MV-4-11 (cell line): ENCODE measurements around the gene SLC22A4.

ENCODE experiments used
- DNase-seq: peaks from one replicate; lab custom pipeline; 2025; lab: John Stamatoyannopoulos, UW

SLC22A4 gene

GRCh38 chr5:132342291-132343180, 48.3 kb downstream of the SLC22A4 start:
- no peak for DNase-seq

GRCh38 chr5:132344775-132345514, 50.8 kb downstream of the SLC22A4 start:
- no peak for DNase-seq

- DNase-seq = no peak
These were observed 59.3 kb downstream of the SLC22A4 start for GRCh38 chr5:132353486-132353995.

DNA sequence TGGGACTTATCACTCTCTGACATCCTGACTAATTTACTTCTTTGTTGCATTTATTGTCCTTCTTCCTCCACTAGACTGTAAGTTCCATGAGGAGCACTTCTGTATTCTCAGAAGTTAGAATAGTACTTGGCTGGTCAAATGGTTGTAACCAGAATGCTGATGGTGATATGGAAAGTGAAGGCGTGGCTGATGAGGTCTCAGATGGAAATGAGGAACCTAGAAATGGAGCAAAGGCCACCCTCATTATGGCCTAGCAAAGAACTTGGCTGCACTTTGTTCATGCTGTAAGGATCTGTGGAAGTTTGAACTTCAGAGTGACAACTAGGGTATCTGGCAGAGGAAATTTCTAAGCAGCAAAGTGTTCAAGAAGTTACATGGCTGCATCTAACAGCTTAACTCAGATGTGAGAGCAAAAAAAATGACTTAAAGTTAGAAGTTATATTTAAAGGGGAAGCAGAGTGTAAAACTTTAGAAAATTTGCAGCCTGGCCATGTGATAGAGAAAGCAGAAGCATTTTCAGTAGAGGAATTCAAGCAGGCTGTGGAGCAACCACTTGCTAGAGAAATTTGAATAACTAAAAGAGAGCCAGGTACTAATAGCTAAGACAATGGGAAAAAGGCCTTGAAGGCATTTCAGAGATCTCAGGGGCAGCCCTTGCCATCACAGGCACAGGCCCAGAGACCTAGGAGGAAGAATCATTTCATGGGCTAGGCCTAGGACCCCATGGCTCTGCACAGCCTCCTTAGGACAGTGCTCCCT, 60.4 kb downstream of the SLC22A4 start:
- peak; percentile 94 for DNase-seq

DNA sequence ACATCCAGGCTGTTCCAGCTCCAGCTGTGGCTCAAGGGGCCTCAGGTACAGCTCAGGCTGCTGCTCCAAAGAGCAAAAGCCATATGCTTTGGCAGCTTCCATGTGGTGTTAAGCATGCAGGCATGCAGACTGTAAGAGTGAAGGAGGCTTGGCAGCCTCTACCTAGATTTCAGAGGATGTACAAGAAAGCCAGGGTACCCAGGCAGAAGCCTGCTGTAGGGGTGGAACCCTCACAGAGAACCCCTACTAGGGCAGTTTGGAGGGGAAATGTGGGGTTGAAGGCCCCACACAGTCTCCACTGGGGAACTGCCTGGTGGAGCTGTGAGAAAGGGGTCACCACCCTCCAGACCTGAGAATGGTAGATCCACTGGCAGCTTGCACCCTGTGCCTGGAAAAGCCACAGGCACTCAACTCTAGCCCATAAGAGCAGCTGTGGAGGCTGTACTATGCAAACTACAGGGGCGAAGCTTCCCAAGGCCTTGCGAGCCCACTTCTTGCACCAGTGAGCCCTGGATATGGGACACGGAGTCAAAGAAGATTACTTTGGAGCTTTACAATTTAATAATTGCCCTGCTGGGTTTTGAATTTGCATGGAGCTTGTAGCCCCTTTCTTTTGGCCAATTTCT, 61.1 kb downstream of the SLC22A4 start:
- no peak for DNase-seq

DNA sequence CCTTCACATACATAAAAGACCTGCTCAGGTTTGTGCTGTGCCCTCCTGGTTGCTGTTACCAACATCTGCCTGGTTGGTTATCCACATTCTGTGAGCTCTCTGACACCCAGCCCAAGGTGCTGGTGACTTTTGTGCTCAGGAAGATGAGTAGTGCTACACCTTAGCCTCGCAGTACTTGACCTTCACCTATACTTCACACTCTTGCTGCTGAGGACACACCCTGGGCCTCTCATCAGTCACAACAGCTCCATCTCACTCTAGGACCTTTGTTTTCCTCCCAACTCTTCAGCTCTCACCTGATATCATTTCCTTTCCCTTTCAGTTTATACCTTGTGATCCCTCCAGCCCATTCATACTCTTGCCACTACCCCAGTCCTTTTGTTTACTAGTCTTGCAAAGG, 64.6 kb downstream of the SLC22A4 start:
- no peak for DNase-seq

DNA sequence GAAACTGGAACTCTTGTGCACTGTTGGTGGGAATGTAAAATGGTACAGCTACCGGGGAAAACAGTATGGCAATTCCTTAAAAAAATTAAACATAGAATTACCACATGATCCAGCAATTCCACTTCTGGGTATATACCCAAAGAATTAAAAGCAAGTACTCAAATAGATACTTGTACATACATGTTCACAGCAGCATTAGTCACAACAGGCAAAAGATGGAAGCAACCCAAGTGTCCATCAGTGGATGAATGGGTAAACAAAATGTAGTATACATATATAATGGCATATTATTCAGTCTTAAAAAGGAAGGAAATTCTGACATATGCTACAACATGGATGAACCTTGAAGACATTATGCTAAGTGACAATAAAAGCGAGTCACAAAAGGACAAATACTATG, 67.9 kb downstream of the SLC22A4 start:
- DNase-seq = no peak

GRCh38 chr5:132363431-132364112, 69.4 kb downstream of the SLC22A4 start:
- DNase-seq = no peak

- peak; percentile 22 for DNase-seq
These were observed 70.1 kb downstream of the SLC22A4 start for GRCh38 chr5:132364319-132364718.

GRCh38 chr5:132365213-132365612, 71.0 kb downstream of the SLC22A4 start:
- no peak for DNase-seq

DNA sequence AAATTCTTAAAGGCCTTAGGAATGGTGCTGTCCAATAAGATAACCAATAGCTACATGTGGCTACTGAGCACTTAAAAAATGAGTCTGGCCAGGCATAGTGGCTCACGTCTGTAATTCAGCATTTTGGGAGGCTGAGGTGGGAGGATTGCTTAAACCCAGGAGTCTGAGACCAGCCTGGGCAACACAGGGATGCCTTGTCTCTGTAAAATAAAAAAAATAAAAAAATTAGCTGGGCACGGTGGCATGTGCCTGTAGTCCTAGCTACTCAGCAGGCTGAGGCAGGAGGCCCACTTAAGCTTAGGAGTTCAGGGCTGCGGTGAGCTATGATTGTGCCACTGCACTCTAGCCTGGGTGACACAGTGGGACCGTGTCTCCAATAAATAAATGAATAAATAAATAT, 74.0 kb downstream of the SLC22A4 start:
- no peak for DNase-seq

DNA sequence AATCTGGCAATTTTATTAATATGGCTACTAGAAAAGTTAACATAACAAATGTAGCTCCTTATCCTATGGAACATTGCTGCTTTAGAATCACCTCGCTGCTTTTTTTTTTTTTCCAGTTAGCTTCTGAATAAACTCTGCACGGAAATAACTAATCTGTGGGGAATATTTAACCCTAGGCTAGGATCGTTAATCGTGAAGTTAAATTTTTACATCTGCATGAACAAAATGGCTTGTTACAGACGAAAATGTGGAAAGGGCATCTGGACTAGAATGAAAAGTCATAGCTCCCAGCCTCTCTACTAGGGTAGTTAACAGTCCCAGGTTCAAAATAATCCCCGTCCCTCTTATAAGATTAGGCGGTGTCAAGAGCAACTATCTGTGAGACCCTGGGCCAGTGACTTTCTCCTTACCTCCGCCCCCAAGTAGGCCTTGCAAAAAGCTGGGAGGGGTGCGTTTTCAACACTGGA, 74.8 kb downstream of the SLC22A4 start:
- DNase-seq = no peak

DNA sequence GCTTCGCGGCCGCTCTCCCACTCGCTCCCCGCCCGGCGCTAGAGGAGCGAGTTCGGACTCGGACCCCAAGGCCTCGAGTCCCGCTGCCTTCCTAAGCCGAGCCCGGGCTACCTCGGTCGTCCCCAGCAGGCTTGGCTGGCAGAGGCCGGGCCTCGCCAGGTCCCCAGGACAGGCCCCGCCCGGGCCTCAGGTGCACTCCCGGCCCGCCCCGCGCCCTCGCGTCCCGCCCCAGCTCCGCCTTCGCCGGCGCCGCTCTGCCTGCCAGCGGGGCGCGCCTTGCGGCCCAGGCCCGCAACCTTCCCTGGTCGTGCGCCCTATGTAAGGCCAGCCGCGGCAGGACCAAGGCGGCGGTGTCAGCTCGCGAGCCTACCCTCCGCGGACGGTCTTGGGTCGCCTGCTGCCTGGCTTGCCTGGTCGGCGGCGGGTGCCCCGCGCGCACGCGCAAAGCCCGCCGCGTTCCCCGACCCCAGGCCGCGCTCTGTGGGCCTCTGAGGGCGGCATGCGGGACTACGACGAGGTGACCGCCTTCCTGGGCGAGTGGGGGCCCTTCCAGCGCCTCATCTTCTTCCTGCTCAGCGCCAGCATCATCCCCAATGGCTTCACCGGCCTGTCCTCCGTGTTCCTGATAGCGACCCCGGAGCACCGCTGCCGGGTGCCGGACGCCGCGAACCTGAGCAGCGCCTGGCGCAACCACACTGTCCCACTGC, 75.4 kb downstream of the SLC22A4 start, which contains the start of gene SLC22A5:
Gene SLC22A5, plus strand, starts transcription at position 237 of the 707 bp plus-strand sequence. Its CDS starts 263 bp downstream, at position 500.
- peak; percentile 33 for DNase-seq

DNA sequence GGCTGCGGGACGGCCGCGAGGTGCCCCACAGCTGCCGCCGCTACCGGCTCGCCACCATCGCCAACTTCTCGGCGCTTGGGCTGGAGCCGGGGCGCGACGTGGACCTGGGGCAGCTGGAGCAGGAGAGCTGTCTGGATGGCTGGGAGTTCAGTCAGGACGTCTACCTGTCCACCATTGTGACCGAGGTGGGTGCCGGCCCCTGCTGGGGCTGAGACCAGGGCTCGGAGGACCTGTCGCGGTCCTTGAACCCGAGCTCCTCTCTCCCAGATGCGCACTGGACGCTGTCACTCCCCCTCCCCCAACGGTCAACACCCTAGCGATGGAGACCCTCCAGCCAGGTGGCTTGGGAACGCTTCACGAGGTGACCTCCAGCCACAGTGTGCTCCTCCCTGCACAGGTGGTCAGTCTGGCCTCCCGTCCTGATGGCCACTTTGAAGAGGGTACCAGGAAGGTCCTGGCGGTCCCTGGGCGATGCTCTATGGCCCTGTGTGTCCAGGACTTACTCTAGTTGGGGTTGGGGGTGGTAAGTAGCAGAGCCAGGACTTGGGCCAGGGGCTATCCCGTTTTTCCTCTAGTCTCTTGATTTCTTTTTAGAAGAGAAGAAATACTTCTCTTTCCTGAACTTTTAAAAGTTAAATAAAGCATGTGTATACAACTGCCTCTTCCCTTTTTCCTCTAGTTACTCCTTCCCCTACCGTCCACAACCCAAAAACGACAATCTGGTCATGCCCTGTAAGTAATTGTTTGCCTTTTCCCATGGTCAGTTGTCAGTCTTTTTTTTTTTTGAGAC, 76.2 kb downstream of the SLC22A4 start:
- DNase-seq = no peak

- no peak for DNase-seq
These were observed 76.9 kb downstream of the SLC22A4 start for GRCh38 chr5:132370971-132371602.

DNA sequence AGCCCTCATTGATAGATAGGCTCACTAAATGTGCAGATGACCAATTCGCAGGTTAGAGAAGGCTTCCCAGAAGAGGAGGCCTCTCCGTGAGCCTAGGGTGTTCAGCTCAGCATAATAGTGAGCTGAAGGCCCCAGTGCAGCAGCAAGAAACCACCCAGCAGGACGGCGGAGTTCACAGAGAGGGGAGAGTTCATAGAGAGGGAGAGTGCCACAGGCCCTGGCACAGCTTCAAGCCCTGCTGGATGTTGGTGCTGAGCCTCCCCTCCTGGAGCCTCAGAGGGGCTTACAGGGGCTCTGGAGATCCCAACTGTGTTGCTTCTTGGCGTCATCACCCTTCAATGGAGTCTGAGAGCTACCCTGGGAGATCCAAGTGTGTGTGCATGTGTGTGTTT, 77.4 kb downstream of the SLC22A4 start:
- no peak for DNase-seq

DNA sequence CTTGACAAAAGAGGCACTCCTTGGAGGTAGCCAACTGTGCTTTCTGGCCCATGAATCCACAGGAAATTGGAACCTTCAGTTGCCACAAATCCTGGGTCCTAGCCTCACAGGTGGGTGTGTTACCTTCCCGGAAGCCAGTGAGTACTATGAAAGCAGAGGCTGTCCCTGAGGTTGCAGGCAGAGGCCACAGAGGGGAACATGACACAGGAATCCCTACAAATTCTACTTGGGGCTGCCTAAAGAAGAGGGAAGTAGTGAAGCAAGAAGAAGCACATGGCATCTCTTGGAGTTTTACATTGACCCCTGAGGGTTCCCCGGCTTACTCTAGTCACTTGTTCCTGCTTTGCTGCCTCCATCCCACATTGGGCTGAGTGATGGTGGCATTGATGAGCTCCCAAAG, 77.9 kb downstream of the SLC22A4 start:
- peak; percentile 70 for DNase-seq

DNA sequence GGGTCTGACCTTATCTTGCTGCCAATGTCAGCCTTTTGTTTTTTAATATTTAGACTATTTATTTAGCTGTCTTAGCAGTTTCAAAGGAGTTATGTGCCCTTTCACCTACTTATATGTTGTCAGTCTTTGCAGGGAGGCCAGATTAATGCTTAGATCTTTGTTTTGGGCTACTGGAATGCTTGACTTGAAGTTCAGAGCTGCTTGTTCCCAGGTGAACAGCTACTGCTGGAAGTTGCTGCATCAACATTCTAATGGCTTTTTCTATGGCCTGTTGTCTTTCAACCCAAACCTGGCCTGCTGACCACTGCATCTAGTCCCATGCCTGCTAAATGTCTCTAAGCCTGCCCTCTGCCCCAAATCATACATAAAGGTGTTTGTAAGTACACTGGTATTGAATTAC, 78.3 kb downstream of the SLC22A4 start:
- no peak for DNase-seq

- DNase-seq = no peak
These were observed 81.8 kb downstream of the SLC22A4 start for GRCh38 chr5:132375957-132376356.
